ENCODE data around the gene MTMR2.

- TF ChIP-seq CTCF (IDR thresholded peaks at IDR 0.05), result no peak
- no peak for TF ChIP-seq POLR2A (IDR thresholded peaks at IDR 0.05)
These were observed 132.2 kb downstream of the MTMR2 start for GRCh38 chr11:95791709-95792033.

Measured in adrenal gland (tissue), 5 donors.